Gastrocnemius medialis (tissue), 4 donors: ENCODE data around the gene CNDP1. TPM values are rescaled to one million over a fixed set of nuclear protein-coding genes. Genes with fewer than 3 reads are reported as not detected.

Source experiments
- ATAC-seq, 2 donors: fragments of 150-250 bp; one replicate each; pipeline ENCODE4 v1.9.1; 2016
- DNase-seq, 2 donors: peaks; one replicate each; pipeline ENCODE4 v3.0.0-alpha.2; 2019
- H3K27ac ChIP-seq, 4 donors: fragments of 200-600 bp; sonication (generic); 1 replicate in 1 of 4; 2 replicates in 3 of 4; pipeline ENCODE4 v1.5.1; 2016 to 2018; ENCODE audit warnings: mild to moderate bottlenecking in 2 of 4, moderate library complexity in 1 of 4
- H3K27me3 ChIP-seq, 3 donors: fragments of 200-600 bp; sonication (generic) in 2 of 3; 1 replicate in 1 of 3; 2 replicates in 2 of 3; pipeline versions ENCODE4 v1.5.1 to v1.6.0; 2016 to 2019; ENCODE audit warnings: mild to moderate bottlenecking in 1 of 3, moderate library complexity in 1 of 3
- H3K36me3 ChIP-seq, 2 donors: fragments of 200-600 bp; sonication (generic) in 1 of 2; one replicate each; pipeline ENCODE4 v1.5.1; 2017 to 2018
- H3K4me1 ChIP-seq, 2 donors: fragments of 200-600 bp; sonication (generic) in 1 of 2; one replicate each; pipeline ENCODE4 v1.5.1; 2016 to 2017; ENCODE audit warnings: mild to moderate bottlenecking in 2 of 2
- H3K4me3 ChIP-seq, 4 donors: fragments of 200-600 bp; sonication (generic) in 3 of 4; 1 replicate in 1 of 4; 2 replicates in 3 of 4; pipeline ENCODE4 v1.5.1; 2016 to 2019; ENCODE audit warnings: mild to moderate bottlenecking in 2 of 4
- H3K9me3 ChIP-seq, 3 donors: fragments of 200-600 bp; sonication (generic) in 2 of 3; 1 replicate in 1 of 3; 2 replicates in 2 of 3; pipeline ENCODE4 v1.5.1; 2016 to 2019
- POLR2A ChIP-seq, 2 donors: fragments of 450-650 bp; IDR thresholded peaks; one replicate each; pipeline ENCODE4 v1.6.1; 2017; ENCODE audit warnings: antibody characterized with exemption in 2 of 2, mild to moderate bottlenecking in 2 of 2, moderate library complexity in 2 of 2
- in situ Hi-C, 4 donors: fragments of 200-750 bp; cut with MboI; loops; one replicate each; pipeline versions ENCODE4 v1.15.0 to v1.8.0; 2017; ENCODE audit warnings: low sequenced_read_pairs in 4 of 4
- intact Hi-C: fragments of 100-400 bp; cut with DNase I; formaldehyde crosslinking; loops from one replicate; pipeline ENCODE4 v1.15.1; 2023; ENCODE audit warnings: low total_unique reads
- total RNA-seq, 4 donors: library from RNA; depleted of rRNA; stranded (reverse); fragments of >200 nt; gene quantifications; one replicate each; pipeline versions ENCODE4 v1.1.0 to v1.2.3, GENCODE V29; 2016
- TF ChIP-seq, protein P1 (sequence below), 5 experiments: fragments of 450-650 bp in 3 of 5; fragments of 200-600 bp in 2 of 5; sonication (generic) in 2 of 5; IDR thresholded peaks in 4 of 5; conservative IDR thresholded peaks in 1 of 5; 1 replicate in 4 of 5; 2 replicates in 1 of 5; pipeline ENCODE4 v1.5.1; 2016 to 2019; ENCODE audit warnings: antibody characterized with exemption in 5 of 5, mild to moderate bottlenecking in 3 of 5, moderate library complexity in 3 of 5

CNDP1 gene
- total RNA-seq, 4 donors from 2014 or later: not detected

DNA sequence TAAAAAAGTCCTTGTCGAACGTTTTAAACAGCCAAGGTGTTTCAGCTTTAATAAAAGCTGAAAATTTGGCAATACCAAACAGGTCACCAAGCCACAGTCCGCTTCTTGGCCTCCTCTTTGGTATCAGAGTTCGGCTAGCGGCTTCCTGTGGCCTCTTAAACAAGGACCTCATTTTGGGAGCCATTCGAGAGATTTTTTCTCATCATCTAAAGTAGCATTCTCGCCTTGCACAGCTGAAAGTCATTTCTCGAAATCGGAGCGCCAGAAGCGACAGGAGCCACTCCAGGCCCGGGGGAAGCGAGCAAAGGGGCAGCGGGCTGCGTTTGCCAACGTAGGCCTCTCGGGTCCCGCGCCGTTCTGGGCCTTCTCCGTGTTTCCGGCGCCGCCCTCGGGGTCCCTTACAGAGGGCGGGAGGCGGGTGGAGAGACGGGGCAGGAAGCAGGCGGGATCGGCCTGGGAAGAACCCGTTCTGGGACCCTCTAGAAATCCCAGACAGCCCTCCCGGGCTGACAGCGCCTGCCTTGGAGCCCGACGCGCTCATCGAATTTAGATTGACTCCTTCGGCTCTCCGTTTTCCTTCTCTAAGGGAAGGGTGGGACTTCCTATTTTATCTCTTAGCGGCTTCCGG is 62.8 kb downstream of the CNDP1 start:
- DNase-seq (peak in 1 of 2 donors; percentile 43), ATAC-seq (peak; percentile 77 to 78)
- Histone ChIP-seq H3K4me3 (peak overlapping the region; percentile 81 to 97 (median 94)), H3K36me3 (peaks cover 0 to 14% of the 10 kb centered on the region in 2 donors), H3K27me3 (no peaks in the 10 kb centered on the region), H3K4me1 (peaks cover 39 to 42% of the 10 kb centered on the region in 2 donors), H3K27ac (peak overlapping the region; percentile 91 to 98 (median 94)), H3K9me3 (no peaks in the 10 kb centered on the region)
- intact Hi-C loops: loop anchor here (1.0 to 10.0 kb wide), 4 partner anchors 101 to 618 kb away; partner anchors contain the start of genes CNDP2, CYB5A, FBXO15 and TSHZ1
- TF ChIP-seq POLR2A (IDR thresholded peaks at IDR 0.05): peak; percentile 63 to 69
- TF ChIP-seq, protein P1, sequence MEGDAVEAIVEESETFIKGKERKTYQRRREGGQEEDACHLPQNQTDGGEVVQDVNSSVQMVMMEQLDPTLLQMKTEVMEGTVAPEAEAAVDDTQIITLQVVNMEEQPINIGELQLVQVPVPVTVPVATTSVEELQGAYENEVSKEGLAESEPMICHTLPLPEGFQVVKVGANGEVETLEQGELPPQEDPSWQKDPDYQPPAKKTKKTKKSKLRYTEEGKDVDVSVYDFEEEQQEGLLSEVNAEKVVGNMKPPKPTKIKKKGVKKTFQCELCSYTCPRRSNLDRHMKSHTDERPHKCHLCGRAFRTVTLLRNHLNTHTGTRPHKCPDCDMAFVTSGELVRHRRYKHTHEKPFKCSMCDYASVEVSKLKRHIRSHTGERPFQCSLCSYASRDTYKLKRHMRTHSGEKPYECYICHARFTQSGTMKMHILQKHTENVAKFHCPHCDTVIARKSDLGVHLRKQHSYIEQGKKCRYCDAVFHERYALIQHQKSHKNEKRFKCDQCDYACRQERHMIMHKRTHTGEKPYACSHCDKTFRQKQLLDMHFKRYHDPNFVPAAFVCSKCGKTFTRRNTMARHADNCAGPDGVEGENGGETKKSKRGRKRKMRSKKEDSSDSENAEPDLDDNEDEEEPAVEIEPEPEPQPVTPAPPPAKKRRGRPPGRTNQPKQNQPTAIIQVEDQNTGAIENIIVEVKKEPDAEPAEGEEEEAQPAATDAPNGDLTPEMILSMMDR (IDR thresholded peaks at IDR 0.05 in 4 of 5, conservative IDR thresholded peaks at IDR 0.05 in 1 of 5): peak in 1 of 5 experiments; percentile 6
- in situ Hi-C loops: loop anchor here in 1 of 4 donors (5.0 kb wide), 1 partner anchor 100 kb away; the partner anchor contains the start of gene CNDP2

DNA sequence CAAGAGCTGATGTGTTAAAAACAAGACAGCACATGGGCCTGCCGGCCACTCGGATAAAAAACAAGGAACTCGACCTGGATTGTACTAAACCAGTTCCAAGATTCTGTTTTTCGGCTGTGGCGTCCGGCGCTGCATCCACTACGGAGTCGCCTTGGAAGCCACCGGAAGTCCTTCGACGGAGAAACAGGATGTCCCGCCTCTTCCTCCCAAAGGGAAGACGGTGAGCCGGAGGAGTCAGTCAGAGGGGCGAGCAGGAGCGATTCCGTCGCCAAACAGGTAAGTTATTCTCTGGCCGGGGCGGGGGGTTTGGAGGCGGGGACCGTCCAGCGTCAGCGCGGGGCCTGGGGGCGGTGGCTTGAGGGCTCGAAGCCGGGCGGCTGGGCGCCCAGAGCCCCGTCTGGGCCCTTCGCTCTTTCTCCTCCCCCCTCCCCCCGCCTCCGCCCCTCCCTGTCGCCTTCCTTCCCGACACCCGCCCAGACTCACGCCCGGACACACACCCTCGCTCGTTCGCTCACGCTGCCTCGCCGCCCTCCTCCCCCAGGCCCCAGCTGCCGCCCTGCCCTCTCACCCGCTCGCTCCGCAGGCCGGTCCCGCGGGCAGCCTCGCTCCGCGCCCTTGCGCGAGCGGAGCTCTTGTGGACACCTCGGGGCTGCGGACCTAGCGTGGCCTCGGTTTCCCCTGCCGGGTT is 63.5 kb downstream of the CNDP1 start, which contains the start of gene ZNF407:
ZNF407 (plus strand) TSS at position 209 of the 688 bp plus-strand sequence. CDS start 33,150 bp downstream, outside the sequence.
- DNase-seq (peak; percentile 80 to 81), ATAC-seq (peak; percentile 93)
- intact Hi-C loops: loop anchor here (1.0 to 10.0 kb wide), 4 partner anchors 102 to 617 kb away; partner anchors contain the start of genes CNDP2, CYB5A, FBXO15 and TSHZ1
- Histone ChIP-seq H3K9me3 (no peaks in the 10 kb centered on the region), H3K4me1 (peaks cover 39 to 42% of the 10 kb centered on the region in 2 donors), H3K4me3 (peak within 1 kb of the TSS; percentile 81 to 97 (median 94)), H3K27ac (peak within 1 kb of the TSS; percentile 91 to 98 (median 94)), H3K36me3 (peaks cover 0 to 14% of the 10 kb centered on the region in 2 donors), H3K27me3 (no peaks in the 10 kb centered on the region)
- in situ Hi-C loops: loop anchor here in 1 of 4 donors (5.0 kb wide), 1 partner anchor 101 kb away; the partner anchor contains the start of gene CNDP2
- TF ChIP-seq, protein P1 (IDR thresholded peaks at IDR 0.05 in 4 of 5, conservative IDR thresholded peaks at IDR 0.05 in 1 of 5): peak in 1 of 5 experiments; percentile 37
- TF ChIP-seq POLR2A (IDR thresholded peaks at IDR 0.05): peak in 1 of 2 donors; percentile 3

- H3K4me1 ChIP-seq: peaks cover 39 to 42% of the 10 kb centered on the region in 2 donors
- TF ChIP-seq, protein P1 (IDR thresholded peaks at IDR 0.05 in 4 of 5, conservative IDR thresholded peaks at IDR 0.05 in 1 of 5): peak in 2 of 5 experiments; percentile 12 to 25
- no peak for TF ChIP-seq POLR2A (IDR thresholded peaks at IDR 0.05)
- intact Hi-C loops: loop anchor here (5.0 to 10.0 kb wide), 2 partner anchors 306 to 616 kb away; partner anchors contain the start of genes CYB5A and TSHZ1
Measured at GRCh38 chr18:74598350-74599001, 64.2 kb downstream of the CNDP1 start.

DNA sequence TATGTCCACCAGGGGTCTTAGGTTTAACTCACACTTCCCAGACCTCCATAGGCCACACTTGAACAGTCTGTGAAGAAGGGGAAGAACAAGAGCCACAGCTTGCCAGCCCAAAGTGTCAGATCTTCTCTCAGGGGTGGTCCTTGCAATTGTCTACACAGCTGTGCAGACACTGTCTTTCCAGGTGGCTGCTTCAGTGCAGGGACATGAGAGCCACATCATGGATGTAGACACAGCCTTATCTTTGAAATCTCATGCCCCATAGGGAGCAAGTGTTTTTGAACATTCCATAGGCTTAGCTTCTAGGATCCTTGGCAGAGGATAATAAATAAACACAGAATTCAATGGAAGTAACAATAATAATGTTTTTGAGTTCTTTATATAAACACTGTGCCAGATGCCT is 70.1 kb downstream of the CNDP1 start:
- DNase-seq (no peak), ATAC-seq (no peak)
- Histone ChIP-seq H3K36me3 (no peaks in the 10 kb centered on the region), H3K27me3 (no peaks in the 10 kb centered on the region), H3K9me3 (no peaks in the 10 kb centered on the region), H3K4me1 (peaks cover 20% of the 10 kb centered on the region in 2 donors), H3K4me3 (no peak overlapping the region), H3K27ac (no peak overlapping the region)
- TF ChIP-seq POLR2A (IDR thresholded peaks at IDR 0.05): no peak
- TF ChIP-seq, protein P1 (IDR thresholded peaks at IDR 0.05 in 4 of 5, conservative IDR thresholded peaks at IDR 0.05 in 1 of 5): no peak
- in situ Hi-C loops: no loop called here
- intact Hi-C loops: no loop called here

More at GRCh38 chr18:74598350-74599001, 64.2 kb downstream of the CNDP1 start:
- no peaks in the 10 kb centered on the region for H3K27me3 ChIP-seq
- DNase-seq (peak; percentile 9 to 34), ATAC-seq (peak; percentile 36 to 37)
- peak overlapping the region; percentile 91 to 98 (median 94) for H3K27ac ChIP-seq
- no peaks in the 10 kb centered on the region for H3K9me3 ChIP-seq
- in situ Hi-C loops: loop anchor here in 1 of 4 donors (5.0 kb wide), 1 partner anchor 101 kb away; the partner anchor contains the start of gene CNDP2
- peak overlapping the region; percentile 81 to 97 (median 94) for H3K4me3 ChIP-seq
- peaks cover 0 to 7% of the 10 kb centered on the region in 2 donors for H3K36me3 ChIP-seq
